Glutamatergic neuron (in vitro differentiated cells): ENCODE data around the gene VSTM1. TPM values are rescaled to one million over a fixed set of nuclear protein-coding genes. Genes with fewer than 3 reads are reported as not detected.

ENCODE experiments used
- DNase-seq: peaks from one replicate; pipeline ENCODE4 v3.0.0; 2022
- H3K27ac Mint-ChIP-seq: one replicate; pipeline ENCODE4 v1.8.0; 2020; ENCODE audit warnings: mild to moderate bottlenecking, mixed read lengths, inconsistent platforms; ENCODE audit not compliant: unreplicated experiment
- H3K27me3 Mint-ChIP-seq: one replicate; pipeline ENCODE4 v1.8.0; 2020; ENCODE audit warnings: mild to moderate bottlenecking, moderate library complexity, mixed read lengths, inconsistent platforms; ENCODE audit not compliant: unreplicated experiment
- H3K36me3 Mint-ChIP-seq: one replicate; pipeline ENCODE4 v1.8.0; 2020; ENCODE audit warnings: mild to moderate bottlenecking, mixed read lengths, inconsistent platforms; ENCODE audit not compliant: unreplicated experiment
- H3K4me1 Mint-ChIP-seq: one replicate; pipeline ENCODE4 v1.8.0; 2020; ENCODE audit warnings: mild to moderate bottlenecking, low read depth, mixed read lengths, inconsistent platforms; ENCODE audit not compliant: unreplicated experiment
- H3K4me3 Mint-ChIP-seq: one replicate; pipeline ENCODE4 v1.8.0; 2020; ENCODE audit warnings: mild to moderate bottlenecking, mixed read lengths, inconsistent platforms; ENCODE audit not compliant: unreplicated experiment
- H3K9me3 Mint-ChIP-seq: one replicate; pipeline ENCODE4 v1.8.0; 2020; ENCODE audit warnings: mild to moderate bottlenecking, moderate library complexity, mixed read lengths, inconsistent platforms; ENCODE audit not compliant: unreplicated experiment
- CTCF ChIP-seq: fragments of 200-600 bp; sonication (generic); IDR thresholded peaks from one replicate; pipeline ENCODE4 v1.5.0; 2021; ENCODE audit not compliant: partially characterized antibody, unreplicated experiment
- total RNA-seq: library from RNA; stranded (reverse); fragmentation: NEBNext Ultra II Directional; extraction: Animal tissue kit (Norgen Biotek cat#: 25700); gene quantifications from one replicate; pipeline ENCODE4 v1.2.1, GENCODE V29; 2021; ENCODE audit not compliant: unreplicated experiment

VSTM1 gene
- total RNA-seq, 1 donor from 2014 or later, result not detected

- H3K4me1 Mint-ChIP-seq, result no peaks in the 10 kb centered on the region
- no peak for TF ChIP-seq CTCF
- peaks cover 7% of the 10 kb centered on the region for H3K27me3 Mint-ChIP-seq
- no peak overlapping the region for H3K27ac Mint-ChIP-seq
- no peaks in the 10 kb centered on the region for H3K36me3 Mint-ChIP-seq
- peaks cover 4% of the 10 kb centered on the region for H3K9me3 Mint-ChIP-seq
- H3K4me3 Mint-ChIP-seq, result no peak overlapping the region
- DNase-seq, result no peak
Observed at GRCh38 chr19:53999694-54000093, 64.0 kb downstream of the VSTM1 start.

DNA sequence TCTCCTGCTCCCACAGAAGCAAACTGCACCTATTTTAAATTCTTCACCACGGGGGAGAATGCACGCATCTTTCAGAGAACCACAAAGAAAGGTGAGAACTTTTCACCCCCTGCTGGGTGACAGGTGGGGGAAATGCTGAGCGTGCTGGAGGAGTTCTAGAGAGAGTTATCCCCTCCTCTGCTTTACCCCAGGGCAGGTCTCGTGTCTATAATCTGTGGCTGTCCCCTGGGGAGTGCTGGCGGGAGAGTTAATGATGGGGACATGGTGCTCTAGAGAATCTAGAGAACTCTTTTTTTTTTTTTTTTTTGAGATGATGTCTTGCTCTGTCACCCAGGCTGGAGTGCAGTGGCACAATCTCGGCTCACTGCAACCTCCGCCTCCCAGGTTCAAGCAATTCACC lies 65.5 kb downstream of the VSTM1 start:
- Mint-ChIP-seq H3K36me3 (no peaks in the 10 kb centered on the region), H3K4me1 (peaks cover 3% of the 10 kb centered on the region), H3K27ac (no peak overlapping the region), H3K9me3 (peaks cover 8% of the 10 kb centered on the region), H3K4me3 (no peak overlapping the region), H3K27me3 (peaks cover 11% of the 10 kb centered on the region)
- DNase-seq, result no peak
- no peak for TF ChIP-seq CTCF

GRCh38 chr19:53994811-53995210 lies 68.9 kb downstream of the VSTM1 start:
- peaks cover 8% of the 10 kb centered on the region for H3K9me3 Mint-ChIP-seq
- no peak for DNase-seq
- H3K4me1 Mint-ChIP-seq, result peaks cover 3% of the 10 kb centered on the region
- no peaks in the 10 kb centered on the region for H3K36me3 Mint-ChIP-seq
- H3K4me3 Mint-ChIP-seq, result no peak overlapping the region
- no peak for TF ChIP-seq CTCF
- peaks cover 8% of the 10 kb centered on the region for H3K27me3 Mint-ChIP-seq
- H3K27ac Mint-ChIP-seq, result no peak overlapping the region

- Mint-ChIP-seq H3K4me3 (no peak overlapping the region), H3K27me3 (peaks cover 9% of the 10 kb centered on the region)
Observed at GRCh38 chr19:53993448-53993847, 70.2 kb downstream of the VSTM1 start.

GRCh38 chr19:53992815-53993214 lies 70.9 kb downstream of the VSTM1 start:
- Mint-ChIP-seq H3K27ac (no peak overlapping the region), H3K27me3 (peaks cover 10% of the 10 kb centered on the region), H3K4me1 (peaks cover 6% of the 10 kb centered on the region), H3K4me3 (no peak overlapping the region), H3K36me3 (no peaks in the 10 kb centered on the region), H3K9me3 (peaks cover 12% of the 10 kb centered on the region)
- TF ChIP-seq CTCF, result no peak
- DNase-seq, result no peak

More at GRCh38 chr19:53993448-53993847, 70.2 kb downstream of the VSTM1 start:
- DNase-seq, result no peak
- TF ChIP-seq CTCF, result no peak
- H3K27ac Mint-ChIP-seq, result no peak overlapping the region
- H3K4me1 Mint-ChIP-seq, result peaks cover 6% of the 10 kb centered on the region
- H3K9me3 Mint-ChIP-seq, result peaks cover 12% of the 10 kb centered on the region
- no peaks in the 10 kb centered on the region for H3K36me3 Mint-ChIP-seq
